Fibroblast of lung (primary cell): ENCODE data around the gene KRTAP10-12.

Source experiments
- EZH2 ChIP-seq: IDR thresholded peaks from 2 replicates; pipeline ENCODE4 v1.5.1; 2012; ENCODE audit warnings: low read length, control low read depth, mild to moderate bottlenecking; ENCODE audit errors: missing control alignments
- TF ChIP-seq, protein P1 (sequence below), 2 donors: IDR thresholded peaks in 1 of 2; conservative IDR thresholded peaks in 1 of 2; 1 replicate in 1 of 2; 2 replicates in 1 of 2; pipeline ENCODE4 v1.5.1; 2011 to 2012; ENCODE audit warnings: low read length in 2 of 2, control low read depth in 1 of 2, inconsistent platforms in 1 of 2, low read depth in 1 of 2, mild to moderate bottlenecking in 1 of 2

DNA sequence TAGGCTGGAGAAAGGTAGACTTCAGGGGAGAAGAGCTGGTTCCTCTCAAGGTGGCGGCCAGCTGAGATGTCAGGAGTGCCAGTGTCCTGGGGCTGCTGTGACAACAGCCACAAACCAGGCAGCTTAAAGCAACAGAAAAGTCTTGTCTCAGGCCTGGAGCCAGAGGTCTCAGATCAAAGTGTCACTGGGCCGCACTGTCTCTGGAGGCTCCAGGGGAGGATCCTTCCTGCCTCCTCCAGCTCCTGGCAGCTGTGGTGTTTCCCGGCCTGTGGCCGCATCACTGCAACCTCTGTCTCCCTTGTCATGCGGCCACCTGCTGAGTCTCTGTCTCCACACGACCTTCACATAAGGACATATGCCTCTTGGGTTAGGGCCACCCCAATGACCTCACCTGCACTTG lies 38.8 kb downstream of the KRTAP10-12 start:
- no peak for TF ChIP-seq EZH2
- TF ChIP-seq, protein P1, sequence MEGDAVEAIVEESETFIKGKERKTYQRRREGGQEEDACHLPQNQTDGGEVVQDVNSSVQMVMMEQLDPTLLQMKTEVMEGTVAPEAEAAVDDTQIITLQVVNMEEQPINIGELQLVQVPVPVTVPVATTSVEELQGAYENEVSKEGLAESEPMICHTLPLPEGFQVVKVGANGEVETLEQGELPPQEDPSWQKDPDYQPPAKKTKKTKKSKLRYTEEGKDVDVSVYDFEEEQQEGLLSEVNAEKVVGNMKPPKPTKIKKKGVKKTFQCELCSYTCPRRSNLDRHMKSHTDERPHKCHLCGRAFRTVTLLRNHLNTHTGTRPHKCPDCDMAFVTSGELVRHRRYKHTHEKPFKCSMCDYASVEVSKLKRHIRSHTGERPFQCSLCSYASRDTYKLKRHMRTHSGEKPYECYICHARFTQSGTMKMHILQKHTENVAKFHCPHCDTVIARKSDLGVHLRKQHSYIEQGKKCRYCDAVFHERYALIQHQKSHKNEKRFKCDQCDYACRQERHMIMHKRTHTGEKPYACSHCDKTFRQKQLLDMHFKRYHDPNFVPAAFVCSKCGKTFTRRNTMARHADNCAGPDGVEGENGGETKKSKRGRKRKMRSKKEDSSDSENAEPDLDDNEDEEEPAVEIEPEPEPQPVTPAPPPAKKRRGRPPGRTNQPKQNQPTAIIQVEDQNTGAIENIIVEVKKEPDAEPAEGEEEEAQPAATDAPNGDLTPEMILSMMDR (conservative IDR thresholded peaks at IDR 0.05 in 1 of 2, IDR thresholded peaks at IDR 0.05 in 1 of 2; ENCODE audit: low read depth in 1 of 2, low read length in 2 of 2) = no peak
